Natural killer cell (primary cell): Measurements from ENCODE around the gene CLEC19A. TPM values are rescaled to one million over a fixed set of nuclear protein-coding genes. Genes with fewer than 3 reads are reported as not detected.

Experiments used
- ATAC-seq, 3 donors: fragments of 150-1000 bp in 2 of 3; fragments of 200-7000 bp in 1 of 3; cut with Tn5 transposase; 1 replicate in 1 of 3; 2 replicates in 2 of 3; pipeline ENCODE4 v1.10.0; 2021; ENCODE audit warnings: mild to moderate bottlenecking in 2 of 3, moderate library complexity in 2 of 3
- DNase-seq, 2 donors: peaks; one replicate each; pipeline versions ENCODE4 v3.0.0 to v3.0.0-alpha.2; 2013 to 2021; ENCODE audit warnings: mixed read lengths in 1 of 2
- H3K27ac ChIP-seq: one replicate; pipeline ENCODE4 v1.5.1; 2013; ENCODE audit warnings: mild to moderate bottlenecking, low read length
- H3K27me3 ChIP-seq: one replicate; pipeline ENCODE4 v1.6.1; 2013; ENCODE audit warnings: low read length; ENCODE audit not compliant: control insufficient read depth, insufficient read depth
- H3K36me3 ChIP-seq: one replicate; pipeline ENCODE4 v1.6.1; 2013; ENCODE audit warnings: low read length; ENCODE audit not compliant: control insufficient read depth, insufficient read depth
- H3K4me1 ChIP-seq: one replicate; pipeline ENCODE4 v1.6.1; 2013; ENCODE audit warnings: low read length; ENCODE audit not compliant: control insufficient read depth, insufficient read depth
- H3K4me3 ChIP-seq: one replicate; pipeline ENCODE4 v1.5.1; 2013; ENCODE audit warnings: low read length
- H3K9me3 ChIP-seq: one replicate; pipeline ENCODE4 v1.6.1; 2013; ENCODE audit warnings: low read length; ENCODE audit not compliant: control insufficient read depth, insufficient read depth
- H3K27ac Mint-ChIP-seq, 2 donors: one replicate each; pipeline ENCODE4 v1.8.0; 2022; ENCODE audit warnings: mild to moderate bottlenecking in 2 of 2, mixed read lengths in 2 of 2, moderate library complexity in 1 of 2
- H3K27me3 Mint-ChIP-seq, 2 donors: one replicate each; pipeline ENCODE4 v1.8.0; 2022; ENCODE audit warnings: low read depth in 2 of 2, mixed read lengths in 2 of 2
- H3K36me3 Mint-ChIP-seq: one replicate; pipeline ENCODE4 v1.8.0; 2022; ENCODE audit warnings: mixed read lengths
- H3K4me1 Mint-ChIP-seq, 2 donors: one replicate each; pipeline ENCODE4 v1.8.0; 2022; ENCODE audit warnings: mixed read lengths in 2 of 2
- H3K4me3 Mint-ChIP-seq: one replicate; pipeline ENCODE4 v1.8.0; 2022; ENCODE audit warnings: mild to moderate bottlenecking, moderate library complexity, mixed read lengths
- H3K9me3 Mint-ChIP-seq, 2 donors: one replicate each; pipeline ENCODE4 v1.8.0; 2022; ENCODE audit warnings: mixed read lengths in 2 of 2
- WGBS: methylation state at CpG from one replicate; pipeline ENCODE4 v1.1.7; 2013; ENCODE audit warnings: missing lambda C conversion rate; ENCODE audit not compliant: insufficient coverage; 5-methylcytosine and 5-hydroxymethylcytosine counted together
- intact Hi-C: fragments of 100-400 bp; cut with micrococcal nuclease; formaldehyde crosslinking; loops from one replicate; pipeline ENCODE4 v1.14.2; 2022
- total RNA-seq, 4 donors: library from RNA; stranded (reverse); fragments of 120-200 nt in 1 of 4; gene quantifications; one replicate each; pipeline versions ENCODE4 v1.2.3 to v1.2.4, GENCODE V29; 2013 to 2022
- TF ChIP-seq, protein P1 (sequence below): fragments of 200-600 bp; IDR thresholded peaks from one replicate; pipeline ENCODE4 v1.8.0; 2022; ENCODE audit warnings: antibody characterized with exemption

The CLEC19A gene
- total RNA-seq, 3 donors from 2014 or later (not counting 1 experiment from before 2014, with no cell fraction given), result not detected

DNA sequence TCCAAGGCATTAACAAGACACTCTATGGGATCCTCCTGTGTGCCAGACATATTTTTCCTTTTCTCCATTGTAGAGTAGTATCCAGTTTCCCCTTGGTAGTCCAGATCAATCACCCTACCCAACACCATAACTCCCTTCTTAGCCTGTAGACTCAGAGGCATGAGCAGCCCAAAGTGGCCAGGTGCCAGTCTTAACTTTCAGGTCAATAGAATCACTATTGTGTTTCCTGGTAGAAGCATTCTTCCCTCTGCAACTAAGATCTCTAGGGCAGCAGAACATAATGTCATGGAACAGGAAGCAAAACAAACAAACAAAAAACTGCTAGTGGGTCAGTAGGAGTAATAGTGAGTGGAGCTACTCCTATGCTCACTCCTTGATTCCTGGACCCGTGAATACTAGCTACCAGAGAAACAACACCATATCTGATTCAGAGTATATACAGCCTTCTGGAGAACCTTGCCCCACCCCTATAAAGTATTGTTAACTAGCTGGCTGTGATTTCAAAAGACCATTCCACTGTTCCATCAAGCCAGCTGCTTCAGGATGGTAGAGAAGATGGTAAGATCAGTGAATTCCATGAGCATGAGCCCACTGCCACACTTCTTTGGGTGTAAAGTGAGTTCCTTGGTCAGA is 11.2 kb upstream of the CLEC19A start:
- H3K27me3 Mint-ChIP-seq, result peaks cover 0 to 7% of the 10 kb centered on the region in 2 donors
- no peak overlapping the region for H3K4me3 Mint-ChIP-seq

DNA sequence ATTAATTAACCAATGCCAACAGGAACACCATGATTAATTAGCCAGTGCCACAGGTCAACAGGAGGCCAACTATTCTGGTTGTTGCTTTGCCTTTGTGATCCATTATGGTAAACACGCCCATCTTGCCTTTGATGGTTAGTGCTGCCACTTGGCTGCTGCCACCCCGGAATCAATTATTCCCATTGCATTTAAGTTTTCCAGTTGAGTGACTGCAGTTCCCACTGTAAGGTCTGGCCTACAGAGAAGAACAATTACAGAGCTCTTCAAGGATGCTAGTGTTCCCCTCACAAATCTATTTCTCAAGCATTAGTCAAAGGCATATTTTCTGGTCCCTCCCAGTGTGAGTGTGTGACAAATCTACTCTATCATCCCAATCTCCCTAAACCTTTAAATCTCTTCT is 7.1 kb upstream of the CLEC19A start:
- Histone ChIP-seq H3K4me3 (no peak overlapping the region), H3K36me3 (no peaks in the 10 kb centered on the region), H3K27me3 (no peaks in the 10 kb centered on the region), H3K4me1 (no peaks in the 10 kb centered on the region), H3K9me3 (no peaks in the 10 kb centered on the region), H3K27ac (no peak overlapping the region)
- 76% methylated on average over 2 of the region's 2 CpGs for WGBS
- TF ChIP-seq, protein P1, sequence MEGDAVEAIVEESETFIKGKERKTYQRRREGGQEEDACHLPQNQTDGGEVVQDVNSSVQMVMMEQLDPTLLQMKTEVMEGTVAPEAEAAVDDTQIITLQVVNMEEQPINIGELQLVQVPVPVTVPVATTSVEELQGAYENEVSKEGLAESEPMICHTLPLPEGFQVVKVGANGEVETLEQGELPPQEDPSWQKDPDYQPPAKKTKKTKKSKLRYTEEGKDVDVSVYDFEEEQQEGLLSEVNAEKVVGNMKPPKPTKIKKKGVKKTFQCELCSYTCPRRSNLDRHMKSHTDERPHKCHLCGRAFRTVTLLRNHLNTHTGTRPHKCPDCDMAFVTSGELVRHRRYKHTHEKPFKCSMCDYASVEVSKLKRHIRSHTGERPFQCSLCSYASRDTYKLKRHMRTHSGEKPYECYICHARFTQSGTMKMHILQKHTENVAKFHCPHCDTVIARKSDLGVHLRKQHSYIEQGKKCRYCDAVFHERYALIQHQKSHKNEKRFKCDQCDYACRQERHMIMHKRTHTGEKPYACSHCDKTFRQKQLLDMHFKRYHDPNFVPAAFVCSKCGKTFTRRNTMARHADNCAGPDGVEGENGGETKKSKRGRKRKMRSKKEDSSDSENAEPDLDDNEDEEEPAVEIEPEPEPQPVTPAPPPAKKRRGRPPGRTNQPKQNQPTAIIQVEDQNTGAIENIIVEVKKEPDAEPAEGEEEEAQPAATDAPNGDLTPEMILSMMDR, result no peak
- Mint-ChIP-seq H3K27me3 (peaks cover 0 to 7% of the 10 kb centered on the region in 2 donors), H3K4me1 (no peaks in the 10 kb centered on the region), H3K27ac (no peak overlapping the region), H3K4me3 (no peak overlapping the region), H3K9me3 (no peaks in the 10 kb centered on the region), H3K36me3 (no peaks in the 10 kb centered on the region)
- intact Hi-C loops, result no loop called here
- DNase-seq (no peak), ATAC-seq (no peak)

More for the DNA sequence above, 11.2 kb upstream of the CLEC19A start:
- no peaks in the 10 kb centered on the region for H3K9me3 ChIP-seq
- no peak for DNase-seq
- Mint-ChIP-seq H3K27ac (no peak overlapping the region), H3K4me1 (no peaks in the 10 kb centered on the region), H3K36me3 (no peaks in the 10 kb centered on the region), H3K9me3 (no peaks in the 10 kb centered on the region)
- H3K36me3 ChIP-seq, result no peaks in the 10 kb centered on the region
- H3K27me3 ChIP-seq, result no peaks in the 10 kb centered on the region
- no peak overlapping the region for H3K27ac ChIP-seq
- intact Hi-C loops, result no loop called here
- H3K4me3 ChIP-seq, result no peak overlapping the region
- no peaks in the 10 kb centered on the region for H3K4me1 ChIP-seq
- TF ChIP-seq, protein P1, result no peak
- no peak for ATAC-seq
- WGBS, result no CpG with 5 or more reads among the region's 1 CpG

DNA sequence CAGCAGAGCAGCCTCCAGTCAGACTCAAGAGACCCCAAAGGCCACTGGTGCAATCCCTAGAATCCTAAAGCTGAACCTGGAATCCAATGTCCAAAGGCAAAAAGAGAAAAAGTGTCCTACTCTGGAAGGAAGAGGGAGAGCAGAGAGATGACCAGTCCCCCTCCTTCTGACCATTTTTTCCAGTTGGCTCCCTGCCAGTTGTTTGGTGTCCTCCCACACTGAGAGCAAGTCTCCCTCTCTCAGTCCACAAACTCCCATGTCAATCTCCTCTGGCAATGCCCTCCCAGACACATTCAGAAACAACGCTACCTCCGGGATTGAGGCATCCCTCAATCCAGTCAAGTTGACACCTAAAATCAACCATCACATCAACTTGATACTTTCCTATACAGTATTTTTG is 4.3 kb upstream of the CLEC19A start:
- Mint-ChIP-seq H3K4me3 (no peak overlapping the region), H3K36me3 (no peaks in the 10 kb centered on the region), H3K4me1 (no peaks in the 10 kb centered on the region), H3K9me3 (no peaks in the 10 kb centered on the region), H3K27ac (no peak overlapping the region), H3K27me3 (peaks cover 0 to 7% of the 10 kb centered on the region in 2 donors)
- DNase-seq (no peak), ATAC-seq (no peak)
- Histone ChIP-seq H3K4me1 (no peaks in the 10 kb centered on the region), H3K27ac (no peak overlapping the region), H3K4me3 (no peak overlapping the region), H3K36me3 (no peaks in the 10 kb centered on the region), H3K27me3 (no peaks in the 10 kb centered on the region), H3K9me3 (no peaks in the 10 kb centered on the region)
- TF ChIP-seq, protein P1, result no peak
- 94% methylated on average over 2 of the region's 2 CpGs for WGBS
- intact Hi-C loops, result no loop called here

DNA sequence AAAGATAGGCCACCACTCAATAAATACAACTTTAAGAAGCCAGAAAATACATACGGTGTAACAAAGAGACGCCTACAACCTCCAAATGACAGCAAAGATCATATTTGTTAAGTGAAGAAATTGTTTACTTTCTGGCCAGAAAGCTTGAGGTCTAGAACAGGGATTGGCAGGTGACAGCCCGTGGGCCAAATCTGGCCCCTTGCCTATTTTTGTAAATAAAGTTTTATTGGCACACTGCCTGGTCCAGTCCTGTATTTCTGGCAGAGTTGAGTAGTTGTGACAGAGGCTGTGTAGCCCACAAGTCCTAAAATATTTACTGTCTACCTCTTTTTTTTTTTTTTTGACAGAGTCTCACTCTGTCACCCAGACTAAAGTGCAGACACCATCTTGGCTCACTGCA is 3.4 kb upstream of the CLEC19A start:
- 70% methylated on average over 1 of the region's 3 CpGs for WGBS
- TF ChIP-seq, protein P1, result no peak
- Histone ChIP-seq H3K4me1 (no peaks in the 10 kb centered on the region), H3K36me3 (no peaks in the 10 kb centered on the region), H3K4me3 (no peak overlapping the region), H3K27ac (no peak overlapping the region), H3K9me3 (no peaks in the 10 kb centered on the region), H3K27me3 (no peaks in the 10 kb centered on the region)
- no peaks in the 10 kb centered on the region for H3K4me1 Mint-ChIP-seq
- H3K27me3 Mint-ChIP-seq, result peaks cover 0 to 7% of the 10 kb centered on the region in 2 donors
- ATAC-seq (no peak), DNase-seq (no peak)
- no peaks in the 10 kb centered on the region for H3K36me3 Mint-ChIP-seq
- H3K27ac Mint-ChIP-seq, result no peak overlapping the region
- intact Hi-C loops, result no loop called here
- no peak overlapping the region for H3K4me3 Mint-ChIP-seq
- no peaks in the 10 kb centered on the region for H3K9me3 Mint-ChIP-seq
